ENCODE data around the gene DRC3.

The DRC3 gene

GRCh38 chr17:17926036-17926435 lies 46.6 kb upstream of the DRC3 start:
- Histone ChIP-seq H4K20me1 (ENCODE audit: insufficient read depth, low read length, poor library complexity, severe bottlenecking) (no peaks in the 10 kb centered on the region), H3K4me1 (ENCODE audit: insufficient read depth, low read length, poor library complexity, severe bottlenecking) (peaks cover 4% of the 10 kb centered on the region), H3F3A (ENCODE audit: low read depth) (no peaks in the 10 kb centered on the region), H3K79me2 (ENCODE audit: insufficient read depth, low read length) (no peaks in the 10 kb centered on the region), H2AFZ (ENCODE audit: low read length) (no peak overlapping the region), H3K9me2 (replicated peaks; ENCODE audit: low read depth, low read length) (no peaks in the 10 kb centered on the region), H3K36me3 (ENCODE audit: insufficient read depth, low read length) (no peaks in the 10 kb centered on the region), H3K27me3 (ENCODE audit: insufficient read depth, low read length, poor library complexity, severe bottlenecking) (no peaks in the 10 kb centered on the region), H3K4me2 (ENCODE audit: low read depth, low read length, poor library complexity, severe bottlenecking) (no peak overlapping the region), H3K9me3 (ENCODE audit: insufficient read depth, low read depth, low read length) (no peaks in the 10 kb centered on the region), H3K9ac (ENCODE audit: low read depth, low read length, poor library complexity, severe bottlenecking) (no peak overlapping the region), H3K4me3 (ENCODE audit: low read length, poor library complexity, severe bottlenecking) (no peak overlapping the region)
- TF ChIP-seq CTCF (conservative IDR thresholded peaks at IDR 0.05; ENCODE audit: low read length) = no peak
- TF ChIP-seq EZH2phosphoT487 (IDR thresholded peaks at IDR 0.05; ENCODE audit: borderline replicate concordance) = no peak

- Histone ChIP-seq H3K27me3 (ENCODE audit: insufficient read depth, low read length, poor library complexity, severe bottlenecking) (no peaks in the 10 kb centered on the region), H2AFZ (ENCODE audit: low read length) (no peak overlapping the region), H4K20me1 (ENCODE audit: insufficient read depth, low read length, poor library complexity, severe bottlenecking) (no peaks in the 10 kb centered on the region), H3K9me2 (replicated peaks; ENCODE audit: low read depth, low read length) (no peaks in the 10 kb centered on the region), H3K36me3 (ENCODE audit: insufficient read depth, low read length) (no peaks in the 10 kb centered on the region), H3K4me1 (ENCODE audit: insufficient read depth, low read length, poor library complexity, severe bottlenecking) (peaks cover 4% of the 10 kb centered on the region), H3K4me2 (ENCODE audit: low read depth, low read length, poor library complexity, severe bottlenecking) (no peak overlapping the region), H3K9ac (ENCODE audit: low read depth, low read length, poor library complexity, severe bottlenecking) (no peak overlapping the region), H3K4me3 (ENCODE audit: low read length, poor library complexity, severe bottlenecking) (no peak overlapping the region), H3K79me2 (ENCODE audit: insufficient read depth, low read length) (no peaks in the 10 kb centered on the region), H3F3A (ENCODE audit: low read depth) (no peaks in the 10 kb centered on the region), H3K9me3 (ENCODE audit: insufficient read depth, low read depth, low read length) (no peaks in the 10 kb centered on the region)
- TF ChIP-seq EZH2phosphoT487 (IDR thresholded peaks at IDR 0.05; ENCODE audit: borderline replicate concordance) (no peak), CTCF (conservative IDR thresholded peaks at IDR 0.05; ENCODE audit: low read length) (no peak)
These were observed 45.7 kb upstream of the DRC3 start for GRCh38 chr17:17926840-17927449.

GRCh38 chr17:17928398-17929287 lies 44.0 kb upstream of the DRC3 start:
- Histone ChIP-seq H3F3A (ENCODE audit: low read depth) (no peaks in the 10 kb centered on the region), H3K9me3 (ENCODE audit: insufficient read depth, low read depth, low read length) (no peaks in the 10 kb centered on the region), H2AFZ (ENCODE audit: low read length) (no peak overlapping the region), H3K36me3 (ENCODE audit: insufficient read depth, low read length) (no peaks in the 10 kb centered on the region), H3K4me2 (ENCODE audit: low read depth, low read length, poor library complexity, severe bottlenecking) (no peak overlapping the region), H3K4me3 (ENCODE audit: low read length, poor library complexity, severe bottlenecking) (no peak overlapping the region), H3K9me2 (replicated peaks; ENCODE audit: low read depth, low read length) (no peaks in the 10 kb centered on the region), H3K9ac (ENCODE audit: low read depth, low read length, poor library complexity, severe bottlenecking) (no peak overlapping the region), H3K4me1 (ENCODE audit: insufficient read depth, low read length, poor library complexity, severe bottlenecking) (peaks cover 13% of the 10 kb centered on the region), H4K20me1 (ENCODE audit: insufficient read depth, low read length, poor library complexity, severe bottlenecking) (no peaks in the 10 kb centered on the region), H3K27me3 (ENCODE audit: insufficient read depth, low read length, poor library complexity, severe bottlenecking) (no peaks in the 10 kb centered on the region), H3K79me2 (ENCODE audit: insufficient read depth, low read length) (no peaks in the 10 kb centered on the region; the same call in 1 of the 2 replicates)
- TF ChIP-seq EZH2phosphoT487 (IDR thresholded peaks at IDR 0.05; ENCODE audit: borderline replicate concordance) (no peak), CTCF (conservative IDR thresholded peaks at IDR 0.05; ENCODE audit: low read length) (no peak)

Data from Loucy (cell line).